C4-2B (cell line): Measurements from ENCODE around the gene OR52B6.

ENCODE experiments used
- CTCF ChIP-seq: fragments of 450-650 bp; conservative IDR thresholded peaks from 2 replicates; pipeline ENCODE4 v1.5.1; 2017; ENCODE audit warnings: mild to moderate bottlenecking
- ZFX ChIP-seq: fragments of 450-650 bp; IDR thresholded peaks from 2 replicates; pipeline ENCODE4 v1.6.1; 2017

- TF ChIP-seq CTCF (no peak), ZFX (no peak)
Measured at GRCh38 chr11:5575152-5575551, 5.5 kb upstream of the OR52B6 start.
